Activated CD4-positive, alpha-beta T cell treated with anti-CD3 and anti-CD28 coated beads, Interleukin-2, amount 50 U/mL, for 24 hours (primary cell): ENCODE results near the gene PRKAB2.
"Not testable (repeated sequence)": the region's sequence is repeated elsewhere in the genome, so short reads cannot be mapped to it uniquely, and the experiment has no call there.

Experiments used
- DNase-seq, 2 donors: peaks; one replicate each; pipeline ENCODE4 v3.0.0-alpha.2; 2020; ENCODE audit warnings: low read depth in 1 of 2, low spot score in 1 of 2

PRKAB2 gene

DNA sequence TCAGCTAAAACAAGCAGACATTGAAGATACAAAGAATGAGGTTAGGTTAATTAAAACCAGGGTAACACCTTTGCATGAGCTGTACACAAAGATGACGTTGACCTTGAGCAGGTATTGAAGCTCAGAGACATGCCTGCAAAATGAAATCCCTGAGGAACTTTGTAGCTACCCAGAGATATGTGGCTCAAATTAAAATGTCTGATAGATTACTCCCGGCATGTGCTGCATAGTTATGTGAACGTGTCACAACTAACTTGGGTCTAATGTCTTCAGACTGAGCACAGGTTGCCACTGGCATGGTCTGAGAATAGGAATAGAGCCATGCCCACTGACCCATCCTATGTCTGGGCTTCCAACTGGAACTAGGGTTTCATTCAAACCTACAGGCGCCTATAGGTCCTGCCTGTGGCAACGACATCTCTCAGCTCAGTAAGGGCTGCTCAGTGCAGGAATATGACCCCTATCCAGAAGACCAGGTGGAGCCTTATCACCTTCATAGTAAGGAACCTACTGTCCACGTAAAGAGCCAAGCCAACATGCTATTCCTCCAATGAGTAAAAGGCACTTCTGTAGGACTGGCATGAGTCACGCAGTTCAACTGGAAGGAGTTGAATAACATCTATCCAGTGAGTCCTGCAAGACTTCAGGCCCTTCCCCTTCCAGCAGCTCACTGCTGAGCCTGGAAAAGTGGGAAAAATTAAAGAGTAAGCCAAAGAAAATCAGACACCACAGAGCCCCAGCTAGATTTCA lies 60.7 kb downstream of the PRKAB2 start:
- DNase-seq, result no peak

DNA sequence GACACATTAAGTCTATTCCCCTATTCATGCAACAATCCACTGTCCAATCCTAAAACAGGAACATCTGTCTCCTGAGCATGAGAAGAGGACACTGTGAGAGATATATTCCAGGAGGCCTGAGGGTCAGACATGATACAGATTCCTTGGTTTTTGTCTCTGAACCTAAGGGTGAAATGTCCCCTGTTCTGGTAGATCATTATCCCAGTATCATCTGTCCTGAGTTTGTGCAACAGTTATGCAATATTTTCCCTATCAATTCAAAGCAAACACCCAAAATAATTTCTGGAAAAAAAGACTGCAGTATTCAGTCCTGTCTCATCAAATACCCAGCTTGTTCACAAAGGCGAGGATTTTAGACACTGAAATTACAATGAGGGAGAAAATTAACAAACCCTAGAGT lies 61.4 kb downstream of the PRKAB2 start:
- no peak for DNase-seq

GRCh38 chr1:147110434-147110833 lies 61.8 kb downstream of the PRKAB2 start:
- DNase-seq, result no peak

- DNase-seq, result no peak
Observed at GRCh38 chr1:147109762-147110161, 62.5 kb downstream of the PRKAB2 start.

GRCh38 chr1:147109041-147109440 lies 63.2 kb downstream of the PRKAB2 start:
- no peak for DNase-seq

GRCh38 chr1:147106407-147106881 lies 65.8 kb downstream of the PRKAB2 start:
- DNase-seq, result not testable (repeated sequence)

DNA sequence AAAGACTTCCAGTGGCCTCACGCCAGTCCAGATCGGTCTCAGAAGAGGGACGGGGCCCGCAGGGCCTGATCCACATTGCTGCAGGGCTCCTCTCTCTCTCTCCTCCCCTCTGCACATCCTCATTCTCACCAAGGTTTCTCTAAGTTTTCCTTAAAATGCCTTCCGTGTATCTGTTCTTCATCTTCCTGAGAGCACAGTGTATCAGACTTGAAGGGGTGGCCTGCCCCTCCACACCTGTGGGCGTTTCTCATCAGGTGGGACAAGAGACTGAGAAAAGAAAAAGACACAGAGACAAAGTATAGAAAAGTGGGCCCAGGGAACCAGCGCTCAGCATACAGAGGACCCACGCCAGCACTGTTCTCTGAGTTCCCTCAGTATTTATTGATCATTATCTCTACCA lies 66.4 kb downstream of the PRKAB2 start:
- no peak for DNase-seq
